ENCODE results near the gene PDE1C.

The PDE1C gene

DNA sequence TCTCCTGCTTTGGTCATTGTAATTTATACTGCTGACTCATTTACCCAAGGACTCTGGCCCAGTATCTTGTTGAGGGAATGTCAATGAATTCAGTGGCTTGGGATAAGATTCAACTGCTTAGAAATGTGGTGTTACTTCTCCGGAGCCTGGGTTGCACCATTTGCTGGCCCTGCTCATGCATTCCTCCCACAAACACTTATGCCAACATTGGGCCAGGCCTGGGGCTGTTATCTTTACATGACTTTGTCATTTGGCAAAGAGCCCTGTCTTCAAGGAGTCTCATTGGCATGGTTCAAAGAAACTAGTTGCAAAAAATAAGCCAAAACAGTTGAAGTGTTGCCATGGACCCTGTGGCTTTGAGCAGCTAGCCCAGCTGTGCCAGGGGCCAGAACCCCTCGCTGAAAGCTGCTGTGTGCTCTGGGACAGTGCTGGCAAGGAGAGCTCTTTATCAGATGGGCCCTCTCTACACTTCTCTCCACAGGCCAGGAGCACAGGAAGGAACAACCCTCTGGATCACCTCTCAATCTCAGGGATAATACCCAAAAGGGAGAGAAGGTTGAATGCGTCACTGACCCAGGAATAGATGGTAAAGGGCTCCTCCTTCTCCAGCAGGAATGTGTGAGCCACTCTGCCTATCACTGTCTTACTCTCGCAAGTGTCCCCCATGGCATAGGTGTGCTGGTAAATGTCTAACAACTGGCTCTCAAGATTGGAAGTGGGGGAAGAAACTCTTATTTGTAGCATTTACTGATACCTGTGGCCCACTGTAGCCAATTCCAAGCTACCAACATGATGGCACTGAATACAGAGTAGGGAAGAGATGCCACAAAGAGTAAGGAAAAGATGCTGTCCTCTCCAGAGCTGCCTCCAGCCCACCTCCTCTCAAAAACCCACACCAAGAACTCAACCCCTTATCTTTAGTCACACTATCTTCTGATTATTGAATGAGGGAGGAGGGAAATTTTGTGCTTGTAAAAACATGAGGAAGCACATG is 23.5 kb upstream of the PDE1C start:
- no peaks in the 10 kb centered on the region for H3K9me3 Mint-ChIP-seq
- H3K36me3 Mint-ChIP-seq (ENCODE audit: low read depth), result no peaks in the 10 kb centered on the region
- peaks cover 21% of the 10 kb centered on the region for H3K27me3 Mint-ChIP-seq (ENCODE audit: low read depth, poor library complexity)
- no peak overlapping the region for H3K27ac Mint-ChIP-seq
- H3K4me3 Mint-ChIP-seq, result no peak overlapping the region
- no peak for DNase-seq
- TF ChIP-seq, protein P1, sequence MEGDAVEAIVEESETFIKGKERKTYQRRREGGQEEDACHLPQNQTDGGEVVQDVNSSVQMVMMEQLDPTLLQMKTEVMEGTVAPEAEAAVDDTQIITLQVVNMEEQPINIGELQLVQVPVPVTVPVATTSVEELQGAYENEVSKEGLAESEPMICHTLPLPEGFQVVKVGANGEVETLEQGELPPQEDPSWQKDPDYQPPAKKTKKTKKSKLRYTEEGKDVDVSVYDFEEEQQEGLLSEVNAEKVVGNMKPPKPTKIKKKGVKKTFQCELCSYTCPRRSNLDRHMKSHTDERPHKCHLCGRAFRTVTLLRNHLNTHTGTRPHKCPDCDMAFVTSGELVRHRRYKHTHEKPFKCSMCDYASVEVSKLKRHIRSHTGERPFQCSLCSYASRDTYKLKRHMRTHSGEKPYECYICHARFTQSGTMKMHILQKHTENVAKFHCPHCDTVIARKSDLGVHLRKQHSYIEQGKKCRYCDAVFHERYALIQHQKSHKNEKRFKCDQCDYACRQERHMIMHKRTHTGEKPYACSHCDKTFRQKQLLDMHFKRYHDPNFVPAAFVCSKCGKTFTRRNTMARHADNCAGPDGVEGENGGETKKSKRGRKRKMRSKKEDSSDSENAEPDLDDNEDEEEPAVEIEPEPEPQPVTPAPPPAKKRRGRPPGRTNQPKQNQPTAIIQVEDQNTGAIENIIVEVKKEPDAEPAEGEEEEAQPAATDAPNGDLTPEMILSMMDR (IDR thresholded peaks at IDR 0.05), result no peak
- peaks cover 19% of the 10 kb centered on the region for H3K4me1 Mint-ChIP-seq

DNA sequence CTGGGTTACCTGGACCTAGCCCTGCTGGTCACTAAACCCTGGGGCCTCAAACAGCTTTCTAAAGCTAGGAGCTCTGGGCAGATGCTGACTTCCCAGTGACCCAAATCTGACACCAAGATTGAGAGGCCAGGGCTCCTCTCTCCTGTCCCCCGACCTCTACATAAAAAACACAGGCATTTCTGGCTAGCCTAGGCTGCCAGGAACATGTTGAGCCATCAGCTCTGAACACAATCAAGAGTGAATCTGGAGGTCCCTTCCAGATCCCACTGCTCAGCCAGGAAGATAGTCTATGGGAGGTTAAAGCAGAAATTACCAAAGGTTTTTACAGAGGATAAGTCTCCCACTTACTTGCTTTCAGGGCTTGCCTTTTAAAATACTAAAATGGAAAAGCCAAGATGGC is 22.1 kb upstream of the PDE1C start:
- H3K27ac Mint-ChIP-seq, result no peak overlapping the region
- no peaks in the 10 kb centered on the region for H3K36me3 Mint-ChIP-seq (ENCODE audit: low read depth)
- no peak overlapping the region for H3K4me3 Mint-ChIP-seq
- no peaks in the 10 kb centered on the region for H3K9me3 Mint-ChIP-seq
- H3K27me3 Mint-ChIP-seq (ENCODE audit: low read depth, poor library complexity), result peaks cover 25% of the 10 kb centered on the region
- H3K4me1 Mint-ChIP-seq, result peaks cover 25% of the 10 kb centered on the region
- TF ChIP-seq, protein P1 (IDR thresholded peaks at IDR 0.05), result no peak
- DNase-seq, result no peak

DNA sequence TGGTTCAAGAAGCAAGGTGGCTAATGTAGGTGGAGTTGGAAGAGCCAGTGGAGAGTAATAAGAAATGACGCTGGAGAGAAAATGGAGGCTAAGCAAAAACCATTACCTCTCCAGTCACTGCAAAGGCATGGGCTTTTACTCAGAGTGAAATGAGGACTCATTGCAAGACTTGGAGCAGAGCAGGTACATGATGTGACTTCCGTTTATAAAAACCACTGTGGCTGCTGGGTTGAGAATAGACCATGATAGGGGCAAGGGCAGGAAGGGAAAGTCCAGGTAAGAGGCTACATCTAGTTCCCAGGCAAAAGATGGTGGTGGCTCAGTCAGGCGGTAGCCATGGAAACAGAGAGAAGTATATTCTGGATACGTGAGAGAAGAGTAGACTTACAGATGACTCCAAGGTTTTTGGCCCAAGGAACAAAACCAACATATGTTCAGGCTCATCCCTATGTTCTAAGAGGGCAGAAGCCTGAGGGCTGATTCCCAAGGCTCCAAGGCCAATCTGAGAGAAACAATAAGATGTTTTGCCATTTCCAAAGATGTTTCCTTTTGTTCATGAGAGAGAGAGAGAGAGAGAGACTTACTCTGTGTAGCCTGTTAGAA is 21.5 kb upstream of the PDE1C start:
- DNase-seq, result no peak
- H3K27ac Mint-ChIP-seq, result no peak overlapping the region

DNA sequence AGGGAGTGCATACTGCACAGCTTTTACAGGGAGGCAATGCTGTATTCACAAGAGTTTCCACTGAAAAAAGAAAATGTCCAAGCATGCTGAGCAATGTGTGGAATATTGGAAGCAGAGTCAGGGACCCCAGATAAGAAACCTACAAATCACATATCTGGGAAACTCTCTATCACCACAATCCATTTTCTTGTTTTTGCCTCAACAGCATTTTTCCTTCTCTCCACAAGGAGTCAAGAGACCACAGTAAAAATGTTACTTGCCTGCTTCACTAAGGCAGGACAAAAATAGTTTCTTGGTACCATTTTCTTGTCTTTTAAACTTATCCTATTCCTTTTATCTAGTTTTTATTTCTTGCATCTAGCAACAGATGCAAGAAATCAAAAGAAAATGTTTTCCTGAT is 19.5 kb upstream of the PDE1C start:
- Mint-ChIP-seq H3K36me3 (ENCODE audit: low read depth) (no peaks in the 10 kb centered on the region), H3K27ac (no peak overlapping the region), H3K4me1 (peaks cover 25% of the 10 kb centered on the region), H3K9me3 (no peaks in the 10 kb centered on the region), H3K4me3 (no peak overlapping the region), H3K27me3 (ENCODE audit: low read depth, poor library complexity) (peaks cover 18% of the 10 kb centered on the region)
- DNase-seq, result no peak
- TF ChIP-seq, protein P1 (IDR thresholded peaks at IDR 0.05), result no peak

More for the DNA sequence above, 21.5 kb upstream of the PDE1C start:
- peaks cover 25% of the 10 kb centered on the region for H3K27me3 Mint-ChIP-seq (ENCODE audit: low read depth, poor library complexity)
- H3K4me3 Mint-ChIP-seq, result no peak overlapping the region
- no peaks in the 10 kb centered on the region for H3K9me3 Mint-ChIP-seq
- no peaks in the 10 kb centered on the region for H3K36me3 Mint-ChIP-seq (ENCODE audit: low read depth)
- H3K4me1 Mint-ChIP-seq, result peaks cover 25% of the 10 kb centered on the region
- TF ChIP-seq, protein P1 (IDR thresholded peaks at IDR 0.05), result no peak

DNA sequence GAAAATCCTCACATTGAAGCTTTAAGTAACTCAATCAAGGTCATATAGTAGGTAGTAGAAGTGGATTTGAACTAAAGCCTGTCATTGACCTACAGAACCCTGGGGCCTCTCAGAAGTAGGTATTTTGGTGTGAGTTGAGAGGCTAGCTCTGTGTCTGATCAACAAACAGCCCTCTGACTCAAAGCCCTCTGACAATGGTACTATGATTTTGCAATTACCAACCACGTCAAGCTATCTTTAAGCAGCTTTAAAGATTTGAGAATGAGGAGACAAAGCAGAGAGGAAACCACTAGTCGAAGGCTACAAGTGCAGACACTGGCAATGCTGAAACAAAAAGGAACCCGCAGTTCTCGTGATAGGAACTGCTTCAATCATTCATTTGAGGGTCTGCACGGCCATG is 19.0 kb upstream of the PDE1C start:
- no peak for DNase-seq
- TF ChIP-seq, protein P1 (IDR thresholded peaks at IDR 0.05), result no peak
- H3K4me1 Mint-ChIP-seq, result peaks cover 25% of the 10 kb centered on the region
- peaks cover 4% of the 10 kb centered on the region for H3K9me3 Mint-ChIP-seq
- H3K27me3 Mint-ChIP-seq (ENCODE audit: low read depth, poor library complexity), result peaks cover 17% of the 10 kb centered on the region
- no peaks in the 10 kb centered on the region for H3K36me3 Mint-ChIP-seq (ENCODE audit: low read depth)
- no peak overlapping the region for H3K27ac Mint-ChIP-seq
- H3K4me3 Mint-ChIP-seq, result no peak overlapping the region
